ENCODE results near the gene DISP2.
A peak's percentile ranks its signal among the peaks of the same experiment; 100 is the strongest.

Gene DISP2

GRCh38 chr15:40322531-40323238 lies 35.3 kb upstream of the DISP2 start:
- no peak for DNase-seq
- no peaks in the 10 kb centered on the region for H3K27me3 ChIP-seq (ENCODE audit: insufficient read depth, low read length, poor library complexity)
- H3K9ac ChIP-seq (ENCODE audit: low read depth, low read length): peak overlapping the region; percentile 29
- peak overlapping the region in 1 of 2 experiments; percentile 75; a peak in 2 of 4 replicates for H3K4me3 ChIP-seq (ENCODE audit: low read depth in 1 of 2, low read length in 2 of 2)
- ATAC-seq (ENCODE audit: insufficient read depth, low read depth): no peak
- peaks cover 31% of the 10 kb centered on the region for H3K4me1 ChIP-seq (ENCODE audit: insufficient read depth, low read length)
- H3K27ac ChIP-seq (ENCODE audit: low read length): no peak overlapping the region
- no peak for TF ChIP-seq CTCF (IDR thresholded peaks at IDR 0.05; ENCODE audit: borderline replicate concordance, extremely low read depth, low read length, poor library complexity, severe bottlenecking)
- TF ChIP-seq EZH2 (IDR thresholded peaks at IDR 0.05; ENCODE audit: borderline replicate concordance, low read depth, low read length, severe bottlenecking): no peak
- H3K4me2 ChIP-seq (ENCODE audit: insufficient read depth, low read length): peak overlapping the region; percentile 94
- H3K36me3 ChIP-seq (ENCODE audit: insufficient read depth, low read length): peaks cover 5% of the 10 kb centered on the region; the same call in 1 of the 2 replicates
- no peaks in the 10 kb centered on the region for H3K9me3 ChIP-seq (ENCODE audit: insufficient read depth, low read length, severe bottlenecking)
- no peaks in the 10 kb centered on the region for H3K79me2 ChIP-seq (ENCODE audit: insufficient read depth, low read length)
- peak overlapping the region; percentile 61 for H2AFZ ChIP-seq (ENCODE audit: low read depth, low read length)
- no peaks in the 10 kb centered on the region for H4K20me1 ChIP-seq (ENCODE audit: insufficient read depth, low read length)

- Histone ChIP-seq H3K36me3 (ENCODE audit: insufficient read depth, low read length) (peaks cover 5% of the 10 kb centered on the region; the same call in 1 of the 2 replicates), H4K20me1 (ENCODE audit: insufficient read depth, low read length) (no peaks in the 10 kb centered on the region), H3K79me2 (ENCODE audit: insufficient read depth, low read length) (no peaks in the 10 kb centered on the region), H3K9me3 (ENCODE audit: insufficient read depth, low read length, severe bottlenecking) (no peaks in the 10 kb centered on the region), H3K27me3 (ENCODE audit: insufficient read depth, low read length, poor library complexity) (no peaks in the 10 kb centered on the region), H3K4me3 (ENCODE audit: low read depth in 1 of 2, low read length in 2 of 2) (peak within 1 kb of the TSS; percentile 25 to 75; a peak in 3 of 4 replicates), H3K9ac (ENCODE audit: low read depth, low read length) (peak within 1 kb of the TSS; percentile 61), H3K27ac (ENCODE audit: low read length) (no peak within 1 kb of the TSS), H3K4me1 (ENCODE audit: insufficient read depth, low read length) (peaks cover 31% of the 10 kb centered on the region), H2AFZ (ENCODE audit: low read depth, low read length) (peak within 1 kb of the TSS; percentile 64), H3K4me2 (ENCODE audit: insufficient read depth, low read length) (peak within 1 kb of the TSS; percentile 94)
- TF ChIP-seq EZH2 (IDR thresholded peaks at IDR 0.05; ENCODE audit: borderline replicate concordance, low read depth, low read length, severe bottlenecking) (no peak), CTCF (IDR thresholded peaks at IDR 0.05; ENCODE audit: borderline replicate concordance, extremely low read depth, low read length, poor library complexity, severe bottlenecking) (peak; percentile 61)
- DNase-seq (peak; percentile 95), ATAC-seq (ENCODE audit: insufficient read depth, low read depth) (peak; percentile 98)
These were observed 34.6 kb upstream of the DISP2 start, which contains the start of gene INAFM2 for GRCh38 chr15:40323239-40323952. Gene INAFM2, plus strand, starts transcription at chr15:40323692. Its CDS starts 364 bp downstream, at chr15:40324056.

- H3K4me1 ChIP-seq (ENCODE audit: insufficient read depth, low read length): peaks cover 31% of the 10 kb centered on the region
- H3K36me3 ChIP-seq (ENCODE audit: insufficient read depth, low read length): peaks cover 5% of the 10 kb centered on the region; the same call in 1 of the 2 replicates
- peak overlapping the region; percentile 94 for H3K4me2 ChIP-seq (ENCODE audit: insufficient read depth, low read length)
- no peaks in the 10 kb centered on the region for H3K9me3 ChIP-seq (ENCODE audit: insufficient read depth, low read length, severe bottlenecking)
- H2AFZ ChIP-seq (ENCODE audit: low read depth, low read length): peak overlapping the region; percentile 64
- no peaks in the 10 kb centered on the region for H3K79me2 ChIP-seq (ENCODE audit: insufficient read depth, low read length)
- H4K20me1 ChIP-seq (ENCODE audit: insufficient read depth, low read length): no peaks in the 10 kb centered on the region
- H3K4me3 ChIP-seq (ENCODE audit: low read depth in 1 of 2, low read length in 2 of 2): peak overlapping the region; percentile 25 to 75; a peak in 3 of 4 replicates
- peak overlapping the region; percentile 61 for H3K9ac ChIP-seq (ENCODE audit: low read depth, low read length)
- no peak for TF ChIP-seq CTCF (IDR thresholded peaks at IDR 0.05; ENCODE audit: borderline replicate concordance, extremely low read depth, low read length, poor library complexity, severe bottlenecking)
- TF ChIP-seq EZH2 (IDR thresholded peaks at IDR 0.05; ENCODE audit: borderline replicate concordance, low read depth, low read length, severe bottlenecking): no peak
- H3K27ac ChIP-seq (ENCODE audit: low read length): no peak overlapping the region
- H3K27me3 ChIP-seq (ENCODE audit: insufficient read depth, low read length, poor library complexity): no peaks in the 10 kb centered on the region
- peak; percentile 15 for DNase-seq
- ATAC-seq (ENCODE audit: insufficient read depth, low read depth): no peak
These were observed 33.8 kb upstream of the DISP2 start for GRCh38 chr15:40323953-40324937.
